Left kidney (tissue), 2 donors: Measurements from ENCODE around the gene PON1. TPM values are rescaled to one million over a fixed set of nuclear protein-coding genes. Genes with fewer than 3 reads are reported as not detected.
A peak's percentile ranks its signal among the peaks of the same experiment; 100 is the strongest.

Source experiments
- DNase-seq: peaks from one replicate; pipeline ENCODE4 v3.0.0-alpha.2; 2013
- polyA plus RNA-seq: library from polyadenylated mRNA; unstranded; fragments of 120-200 nt; gene quantifications from one replicate; pipeline ENCODE4 v1.2.1, GENCODE V29; 2013; ENCODE audit not compliant: insufficient read length

PON1 gene
- polyA plus RNA-seq, 1 donor = 0.33 TPM

GRCh38 chr7:95317546-95317945 is 6.8 kb downstream of the PON1 start:
- no peak for DNase-seq

- no peak for DNase-seq
Measured at GRCh38 chr7:95316588-95316987, 7.7 kb downstream of the PON1 start.

- no peak for DNase-seq
Measured at GRCh38 chr7:95312561-95312960, 11.8 kb downstream of the PON1 start.

GRCh38 chr7:95311389-95311788 is 12.9 kb downstream of the PON1 start:
- no peak for DNase-seq

GRCh38 chr7:95309951-95310350 is 14.4 kb downstream of the PON1 start:
- no peak for DNase-seq

GRCh38 chr7:95304990-95305389 is 19.3 kb downstream of the PON1 start:
- DNase-seq = no peak

- DNase-seq = peak; percentile 70
Measured at GRCh38 chr7:95303013-95303905, 21.1 kb downstream of the PON1 start.

- no peak for DNase-seq
Measured at GRCh38 chr7:95298091-95298490, 26.2 kb downstream of the PON1 start.

GRCh38 chr7:95297041-95297440 is 27.3 kb downstream of the PON1 start:
- no peak for DNase-seq

GRCh38 chr7:95296456-95296855 is 27.9 kb downstream of the PON1 start:
- DNase-seq = no peak

- DNase-seq = no peak
Measured at GRCh38 chr7:95295397-95295796, 28.9 kb downstream of the PON1 start.

- DNase-seq = no peak
Measured at GRCh38 chr7:95290166-95290830, 34.0 kb downstream of the PON1 start.

- no peak for DNase-seq
Measured at GRCh38 chr7:95286096-95286495, 38.2 kb downstream of the PON1 start.

GRCh38 chr7:95279417-95279816 is 44.9 kb downstream of the PON1 start:
- no peak for DNase-seq

GRCh38 chr7:95276114-95276513 is 48.2 kb downstream of the PON1 start:
- no peak for DNase-seq

GRCh38 chr7:95269640-95270039 is 54.7 kb downstream of the PON1 start:
- DNase-seq = no peak

- no peak for DNase-seq
Measured at GRCh38 chr7:95267754-95268153, 56.6 kb downstream of the PON1 start.

- no peak for DNase-seq
Measured at GRCh38 chr7:95265634-95266033, 58.7 kb downstream of the PON1 start.

GRCh38 chr7:95264363-95264891 is 59.9 kb downstream of the PON1 start:
- no peak for DNase-seq

- no peak for DNase-seq
Measured at GRCh38 chr7:95263785-95264362, 60.5 kb downstream of the PON1 start.

GRCh38 chr7:95262875-95263274 is 61.5 kb downstream of the PON1 start:
- DNase-seq = no peak

- DNase-seq = no peak
Measured at GRCh38 chr7:95261895-95262415, 62.4 kb downstream of the PON1 start.

GRCh38 chr7:95255691-95256090 is 68.6 kb downstream of the PON1 start:
- DNase-seq = no peak
